GM18867 (cell line): ENCODE measurements around the gene NDUFS8.
A peak's percentile ranks its signal among the peaks of the same experiment; 100 is the strongest.

Experiments
- ATAC-seq: cut with Tn5 transposase; IDR thresholded peaks from one replicate; pipeline ENCODE4 v1.9.1; 2021; ENCODE audit warnings: mild to moderate bottlenecking, moderate library complexity; ENCODE audit not compliant: unreplicated experiment

NDUFS8 gene

GRCh38 chr11:68035266-68035876 lies 4.9 kb downstream of the NDUFS8 start:
- no peak for ATAC-seq

- no peak for ATAC-seq
These were observed 5.7 kb downstream of the NDUFS8 start for GRCh38 chr11:68036141-68036716.

GRCh38 chr11:68036717-68037239 lies 6.3 kb downstream of the NDUFS8 start:
- ATAC-seq: no peak

GRCh38 chr11:68037411-68038225 lies 7.1 kb downstream of the NDUFS8 start:
- ATAC-seq: no peak

GRCh38 chr11:68038226-68038717 lies 7.8 kb downstream of the NDUFS8 start:
- no peak for ATAC-seq

GRCh38 chr11:68038718-68039525 lies 8.4 kb downstream of the NDUFS8 start, which contains the start of gene TCIRG1:
Gene TCIRG1 (plus strand): TSS chr11:68039025. CDS start chr11:68041272, 2,247 bp downstream.
- peak; percentile 43 for ATAC-seq

GRCh38 chr11:68039526-68040086 lies 9.1 kb downstream of the NDUFS8 start:
- ATAC-seq: no peak

GRCh38 chr11:68040101-68040956 lies 9.8 kb downstream of the NDUFS8 start:
- ATAC-seq: peak; percentile 47

- no peak for ATAC-seq
These were observed 10.6 kb downstream of the NDUFS8 start for GRCh38 chr11:68040957-68041591.

- ATAC-seq: no peak
These were observed 11.2 kb downstream of the NDUFS8 start for GRCh38 chr11:68041617-68042218.

GRCh38 chr11:68042219-68043028 lies 11.9 kb downstream of the NDUFS8 start:
- no peak for ATAC-seq

- ATAC-seq: no peak
These were observed 12.5 kb downstream of the NDUFS8 start for GRCh38 chr11:68043029-68043348.

- no peak for ATAC-seq
These were observed 13.1 kb downstream of the NDUFS8 start for GRCh38 chr11:68043349-68044144.

- ATAC-seq: no peak
These were observed 13.8 kb downstream of the NDUFS8 start for GRCh38 chr11:68044145-68044813.

- no peak for ATAC-seq
These were observed 14.4 kb downstream of the NDUFS8 start for GRCh38 chr11:68044898-68045351.
